GM23338 (cell line): ENCODE results near the gene GRIA4. TPM values are rescaled to one million over a fixed set of nuclear protein-coding genes. Genes with fewer than 3 reads are reported as not detected.
"Not testable (repeated sequence)": the region's sequence is repeated elsewhere in the genome, so short reads cannot be mapped to it uniquely, and the experiment has no call there.

ENCODE experiments used
- ATAC-seq: fragments of 200-7000 bp; cut with Tn5 transposase; 3 replicates; pipeline ENCODE4 v1.9.1; 2020
- DNase-seq: peaks from one replicate; pipeline ENCODE4 v3.0.0-alpha.2; 2015; ENCODE audit warnings: low spot score
- H2AFZ ChIP-seq: fragments of 200-600 bp; sonication (generic); 2 replicates; pipeline ENCODE4 v1.8.0; 2016; ENCODE audit warnings: antibody characterized with exemption, mild to moderate bottlenecking, moderate library complexity
- H3F3A ChIP-seq: fragments of 200-600 bp; sonication (generic); replicated peaks from 2 replicates; pipeline ENCODE4 v1.8.0; 2017; ENCODE audit warnings: antibody characterized with exemption, mixed run types, low read depth
- H3K27ac ChIP-seq: fragments of 200-600 bp; sonication (generic); 2 replicates; pipeline ENCODE4 v1.6.1; 2016; ENCODE audit warnings: low read depth
- H3K27me3 ChIP-seq: fragments of 200-600 bp; sonication (generic); 2 replicates; pipeline ENCODE4 v1.8.0; 2016; ENCODE audit warnings: mild to moderate bottlenecking, mixed run types, moderate library complexity; ENCODE audit not compliant: insufficient read depth
- H3K36me3 ChIP-seq: fragments of 200-600 bp; sonication (generic); 2 replicates; pipeline ENCODE4 v1.8.0; 2016; ENCODE audit warnings: mild to moderate bottlenecking; ENCODE audit not compliant: insufficient read depth
- H3K4me1 ChIP-seq: fragments of 200-600 bp; sonication (generic); 2 replicates; pipeline ENCODE4 v1.8.0; 2016; ENCODE audit warnings: mild to moderate bottlenecking, moderate library complexity; ENCODE audit not compliant: insufficient read depth
- H3K4me2 ChIP-seq: fragments of 200-600 bp; sonication (generic); 2 replicates; pipeline ENCODE4 v1.7.1; 2017; ENCODE audit warnings: mixed run types
- H3K4me3 ChIP-seq: fragments of 200-600 bp; sonication (generic); 2 replicates; pipeline ENCODE4 v1.6.1; 2016; ENCODE audit warnings: mixed run types
- H3K79me2 ChIP-seq: fragments of 200-600 bp; sonication (generic); replicated peaks from 2 replicates; pipeline ENCODE4 v1.8.0; 2017; ENCODE audit warnings: mild to moderate bottlenecking; ENCODE audit not compliant: insufficient read depth
- H3K9me2 ChIP-seq: fragments of 200-600 bp; sonication (generic); 2 replicates; pipeline ENCODE4 v1.8.0; 2017; ENCODE audit not compliant: insufficient read depth
- H4K20me1 ChIP-seq: fragments of 200-600 bp; sonication (generic); replicated peaks from 2 replicates; pipeline ENCODE4 v1.8.0; 2017; ENCODE audit warnings: mild to moderate bottlenecking; ENCODE audit not compliant: insufficient read depth
- H3K27ac Mint-ChIP-seq: 2 replicates; pipeline ENCODE4 v1.8.0; 2020; ENCODE audit warnings: inconsistent platforms, mild to moderate bottlenecking, moderate library complexity, mixed read lengths
- H3K27me3 Mint-ChIP-seq: 3 replicates; pipeline ENCODE4 v1.8.0; 2022; ENCODE audit warnings: low read depth, mild to moderate bottlenecking, moderate library complexity, mixed read lengths, inconsistent platforms; ENCODE audit not compliant: insufficient read depth, poor library complexity
- H3K36me3 Mint-ChIP-seq: 3 replicates; pipeline ENCODE4 v1.8.0; 2021; ENCODE audit warnings: low read depth, mild to moderate bottlenecking, inconsistent platforms, moderate library complexity, mixed read lengths
- H3K4me1 Mint-ChIP-seq: 3 replicates; pipeline ENCODE4 v1.8.0; 2020; ENCODE audit warnings: mild to moderate bottlenecking, inconsistent platforms, mixed read lengths
- H3K4me3 Mint-ChIP-seq: 3 replicates; pipeline ENCODE4 v1.8.0; 2021; ENCODE audit warnings: moderate library complexity, mild to moderate bottlenecking, inconsistent platforms, mixed read lengths
- H3K9me3 Mint-ChIP-seq: 3 replicates; pipeline ENCODE4 v1.8.0; 2020; ENCODE audit warnings: moderate library complexity, mild to moderate bottlenecking, inconsistent platforms, mixed read lengths
- CREB1 ChIP-seq: fragments of 250-450 bp; sonication (Bioruptor Pico); IDR thresholded peaks from 2 replicates; pipeline ENCODE4 v1.5.0; 2020; ENCODE audit warnings: low read depth, mild to moderate bottlenecking, moderate library complexity
- EZH2 ChIP-seq: fragments of 200-600 bp; sonication (generic); IDR thresholded peaks from one replicate; pipeline ENCODE4 v1.8.0; 2017; ENCODE audit warnings: antibody characterized with exemption, mild to moderate bottlenecking, low read depth; ENCODE audit not compliant: unreplicated experiment
- EZH2phosphoT487 ChIP-seq: fragments of 200-600 bp; sonication (generic); IDR thresholded peaks from one replicate; pipeline ENCODE4 v1.8.1; 2018; ENCODE audit warnings: antibody characterized with exemption; ENCODE audit not compliant: unreplicated experiment
- JUNB ChIP-seq: IDR thresholded peaks from one replicate; pipeline ENCODE4 v1.6.1; 2016; ENCODE audit warnings: antibody characterized with exemption; ENCODE audit not compliant: unreplicated experiment
- NANOG ChIP-seq: IDR thresholded peaks from 2 replicates; pipeline ENCODE4 v1.6.1; 2016; ENCODE audit warnings: antibody characterized with exemption, borderline replicate concordance
- POLR2AphosphoS5 ChIP-seq: IDR thresholded peaks from 2 replicates; pipeline ENCODE4 v1.6.1; 2016; ENCODE audit warnings: antibody characterized with exemption, low read depth
- ZNF114 ChIP-seq: fragments of 250-450 bp; sonication (Bioruptor Pico); IDR thresholded peaks from 2 replicates; pipeline ENCODE4 v1.5.0; 2020; ENCODE audit warnings: mild to moderate bottlenecking, moderate library complexity
- ZNF331 ChIP-seq: fragments of 250-450 bp; sonication (Bioruptor Pico); IDR thresholded peaks from 2 replicates; pipeline ENCODE4 v1.5.0; 2020; ENCODE audit warnings: low read depth, mild to moderate bottlenecking, moderate library complexity
- polyA plus RNA-seq: library from polyadenylated mRNA; unstranded; fragments of >200 nt; fragmentation: Nextera tagmentation; extraction: Ambion mirVana; gene quantifications from 2 replicates; pipeline ENCODE4 v1.2.1, GENCODE V29; 2016
- total RNA-seq: library from RNA; depleted of rRNA; stranded (reverse); fragments of >200 nt; shearing (Covaris generic); gene quantifications from 2 replicates; pipeline ENCODE4 v1.2.3, GENCODE V29; 2014
- TF ChIP-seq, protein P1 (sequence below): IDR thresholded peaks from one replicate; pipeline ENCODE4 v1.6.1; 2018; ENCODE audit warnings: antibody characterized with exemption; ENCODE audit not compliant: unreplicated experiment
- TF ChIP-seq, protein P2 (sequence below): IDR thresholded peaks from 2 replicates; pipeline ENCODE4 v1.6.1; 2016; ENCODE audit warnings: antibody characterized with exemption
- TF ChIP-seq, protein P3 (sequence below): fragments of 250-450 bp; sonication (Bioruptor Pico); IDR thresholded peaks from 2 replicates; pipeline ENCODE4 v1.5.0; 2020; ENCODE audit warnings: mild to moderate bottlenecking, moderate library complexity

The GRIA4 gene
- total and polyA plus RNA-seq, 2 experiments from 2014 or later: 17.8 to 71.1 TPM

DNA sequence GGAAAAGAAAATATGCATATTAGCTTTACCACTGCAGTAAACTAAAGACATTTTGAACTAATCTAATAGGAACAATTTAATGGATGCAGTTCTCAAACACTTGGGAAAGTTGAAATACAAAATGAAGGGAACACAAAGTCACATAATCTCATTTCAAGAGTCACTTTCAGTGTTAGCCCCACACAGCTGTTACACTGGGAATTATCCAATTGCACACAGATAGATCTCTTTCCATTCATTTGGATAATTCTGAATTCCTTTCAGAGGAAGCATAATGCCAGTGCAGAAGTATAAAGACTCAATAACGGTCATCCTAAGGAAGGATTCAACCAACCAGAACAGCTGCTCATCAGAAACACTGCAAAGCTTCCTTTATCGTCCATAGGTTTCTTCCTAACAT is 173.3 kb downstream of the GRIA4 start:
- TF ChIP-seq ZNF114 (CRISPR knock-in tag): no peak
- no peak for TF ChIP-seq NANOG
- TF ChIP-seq JUNB: no peak
- TF ChIP-seq, protein P1, sequence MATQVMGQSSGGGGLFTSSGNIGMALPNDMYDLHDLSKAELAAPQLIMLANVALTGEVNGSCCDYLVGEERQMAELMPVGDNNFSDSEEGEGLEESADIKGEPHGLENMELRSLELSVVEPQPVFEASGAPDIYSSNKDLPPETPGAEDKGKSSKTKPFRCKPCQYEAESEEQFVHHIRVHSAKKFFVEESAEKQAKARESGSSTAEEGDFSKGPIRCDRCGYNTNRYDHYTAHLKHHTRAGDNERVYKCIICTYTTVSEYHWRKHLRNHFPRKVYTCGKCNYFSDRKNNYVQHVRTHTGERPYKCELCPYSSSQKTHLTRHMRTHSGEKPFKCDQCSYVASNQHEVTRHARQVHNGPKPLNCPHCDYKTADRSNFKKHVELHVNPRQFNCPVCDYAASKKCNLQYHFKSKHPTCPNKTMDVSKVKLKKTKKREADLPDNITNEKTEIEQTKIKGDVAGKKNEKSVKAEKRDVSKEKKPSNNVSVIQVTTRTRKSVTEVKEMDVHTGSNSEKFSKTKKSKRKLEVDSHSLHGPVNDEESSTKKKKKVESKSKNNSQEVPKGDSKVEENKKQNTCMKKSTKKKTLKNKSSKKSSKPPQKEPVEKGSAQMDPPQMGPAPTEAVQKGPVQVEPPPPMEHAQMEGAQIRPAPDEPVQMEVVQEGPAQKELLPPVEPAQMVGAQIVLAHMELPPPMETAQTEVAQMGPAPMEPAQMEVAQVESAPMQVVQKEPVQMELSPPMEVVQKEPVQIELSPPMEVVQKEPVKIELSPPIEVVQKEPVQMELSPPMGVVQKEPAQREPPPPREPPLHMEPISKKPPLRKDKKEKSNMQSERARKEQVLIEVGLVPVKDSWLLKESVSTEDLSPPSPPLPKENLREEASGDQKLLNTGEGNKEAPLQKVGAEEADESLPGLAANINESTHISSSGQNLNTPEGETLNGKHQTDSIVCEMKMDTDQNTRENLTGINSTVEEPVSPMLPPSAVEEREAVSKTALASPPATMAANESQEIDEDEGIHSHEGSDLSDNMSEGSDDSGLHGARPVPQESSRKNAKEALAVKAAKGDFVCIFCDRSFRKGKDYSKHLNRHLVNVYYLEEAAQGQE: no peak
- no peak for TF ChIP-seq ZNF331 (CRISPR knock-in tag)
- TF ChIP-seq, protein P2, sequence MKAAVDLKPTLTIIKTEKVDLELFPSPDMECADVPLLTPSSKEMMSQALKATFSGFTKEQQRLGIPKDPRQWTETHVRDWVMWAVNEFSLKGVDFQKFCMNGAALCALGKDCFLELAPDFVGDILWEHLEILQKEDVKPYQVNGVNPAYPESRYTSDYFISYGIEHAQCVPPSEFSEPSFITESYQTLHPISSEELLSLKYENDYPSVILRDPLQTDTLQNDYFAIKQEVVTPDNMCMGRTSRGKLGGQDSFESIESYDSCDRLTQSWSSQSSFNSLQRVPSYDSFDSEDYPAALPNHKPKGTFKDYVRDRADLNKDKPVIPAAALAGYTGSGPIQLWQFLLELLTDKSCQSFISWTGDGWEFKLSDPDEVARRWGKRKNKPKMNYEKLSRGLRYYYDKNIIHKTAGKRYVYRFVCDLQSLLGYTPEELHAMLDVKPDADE: no peak
- TF ChIP-seq POLR2AphosphoS5: no peak
- no peak for TF ChIP-seq CREB1 (CRISPR knock-in tag)
- TF ChIP-seq EZH2phosphoT487: no peak
- no peak for TF ChIP-seq EZH2
- TF ChIP-seq, protein P3, sequence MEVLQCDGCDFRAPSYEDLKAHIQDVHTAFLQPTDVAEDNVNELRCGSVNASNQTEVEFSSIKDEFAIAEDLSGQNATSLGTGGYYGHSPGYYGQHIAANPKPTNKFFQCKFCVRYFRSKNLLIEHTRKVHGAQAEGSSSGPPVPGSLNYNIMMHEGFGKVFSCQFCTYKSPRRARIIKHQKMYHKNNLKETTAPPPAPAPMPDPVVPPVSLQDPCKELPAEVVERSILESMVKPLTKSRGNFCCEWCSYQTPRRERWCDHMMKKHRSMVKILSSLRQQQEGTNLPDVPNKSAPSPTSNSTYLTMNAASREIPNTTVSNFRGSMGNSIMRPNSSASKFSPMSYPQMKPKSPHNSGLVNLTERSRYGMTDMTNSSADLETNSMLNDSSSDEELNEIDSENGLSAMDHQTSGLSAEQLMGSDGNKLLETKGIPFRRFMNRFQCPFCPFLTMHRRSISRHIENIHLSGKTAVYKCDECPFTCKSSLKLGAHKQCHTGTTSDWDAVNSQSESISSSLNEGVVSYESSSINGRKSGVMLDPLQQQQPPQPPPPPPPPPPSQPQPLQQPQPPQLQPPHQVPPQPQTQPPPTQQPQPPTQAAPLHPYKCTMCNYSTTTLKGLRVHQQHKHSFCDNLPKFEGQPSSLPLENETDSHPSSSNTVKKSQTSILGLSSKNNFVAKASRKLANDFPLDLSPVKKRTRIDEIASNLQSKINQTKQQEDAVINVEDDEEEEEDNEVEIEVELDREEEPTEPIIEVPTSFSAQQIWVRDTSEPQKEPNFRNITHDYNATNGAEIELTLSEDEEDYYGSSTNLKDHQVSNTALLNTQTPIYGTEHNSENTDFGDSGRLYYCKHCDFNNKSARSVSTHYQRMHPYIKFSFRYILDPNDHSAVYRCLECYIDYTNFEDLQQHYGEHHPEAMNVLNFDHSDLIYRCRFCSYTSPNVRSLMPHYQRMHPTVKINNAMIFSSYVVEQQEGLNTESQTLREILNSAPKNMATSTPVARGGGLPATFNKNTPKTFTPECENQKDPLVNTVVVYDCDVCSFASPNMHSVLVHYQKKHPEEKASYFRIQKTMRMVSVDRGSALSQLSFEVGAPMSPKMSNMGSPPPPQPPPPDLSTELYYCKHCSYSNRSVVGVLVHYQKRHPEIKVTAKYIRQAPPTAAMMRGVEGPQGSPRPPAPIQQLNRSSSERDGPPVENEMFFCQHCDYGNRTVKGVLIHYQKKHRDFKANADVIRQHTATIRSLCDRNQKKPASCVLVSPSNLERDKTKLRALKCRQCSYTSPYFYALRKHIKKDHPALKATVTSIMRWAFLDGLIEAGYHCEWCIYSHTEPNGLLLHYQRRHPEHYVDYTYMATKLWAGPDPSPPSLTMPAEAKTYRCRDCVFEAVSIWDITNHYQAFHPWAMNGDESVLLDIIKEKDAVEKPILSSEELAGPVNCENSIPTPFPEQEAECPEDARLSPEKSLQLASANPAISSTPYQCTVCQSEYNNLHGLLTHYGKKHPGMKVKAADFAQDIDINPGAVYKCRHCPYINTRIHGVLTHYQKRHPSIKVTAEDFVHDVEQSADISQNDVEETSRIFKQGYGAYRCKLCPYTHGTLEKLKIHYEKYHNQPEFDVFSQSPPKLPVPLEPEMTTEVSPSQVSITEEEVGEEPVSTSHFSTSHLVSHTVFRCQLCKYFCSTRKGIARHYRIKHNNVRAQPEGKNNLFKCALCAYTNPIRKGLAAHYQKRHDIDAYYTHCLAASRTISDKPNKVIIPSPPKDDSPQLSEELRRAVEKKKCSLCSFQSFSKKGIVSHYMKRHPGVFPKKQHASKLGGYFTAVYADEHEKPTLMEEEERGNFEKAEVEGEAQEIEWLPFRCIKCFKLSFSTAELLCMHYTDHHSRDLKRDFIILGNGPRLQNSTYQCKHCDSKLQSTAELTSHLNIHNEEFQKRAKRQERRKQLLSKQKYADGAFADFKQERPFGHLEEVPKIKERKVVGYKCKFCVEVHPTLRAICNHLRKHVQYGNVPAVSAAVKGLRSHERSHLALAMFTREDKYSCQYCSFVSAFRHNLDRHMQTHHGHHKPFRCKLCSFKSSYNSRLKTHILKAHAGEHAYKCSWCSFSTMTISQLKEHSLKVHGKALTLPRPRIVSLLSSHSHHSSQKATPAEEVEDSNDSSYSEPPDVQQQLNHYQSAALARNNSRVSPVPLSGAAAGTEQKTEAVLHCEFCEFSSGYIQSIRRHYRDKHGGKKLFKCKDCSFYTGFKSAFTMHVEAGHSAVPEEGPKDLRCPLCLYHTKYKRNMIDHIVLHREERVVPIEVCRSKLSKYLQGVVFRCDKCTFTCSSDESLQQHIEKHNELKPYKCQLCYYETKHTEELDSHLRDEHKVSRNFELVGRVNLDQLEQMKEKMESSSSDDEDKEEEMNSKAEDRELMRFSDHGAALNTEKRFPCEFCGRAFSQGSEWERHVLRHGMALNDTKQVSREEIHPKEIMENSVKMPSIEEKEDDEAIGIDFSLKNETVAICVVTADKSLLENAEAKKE (CRISPR knock-in tag): no peak

DNA sequence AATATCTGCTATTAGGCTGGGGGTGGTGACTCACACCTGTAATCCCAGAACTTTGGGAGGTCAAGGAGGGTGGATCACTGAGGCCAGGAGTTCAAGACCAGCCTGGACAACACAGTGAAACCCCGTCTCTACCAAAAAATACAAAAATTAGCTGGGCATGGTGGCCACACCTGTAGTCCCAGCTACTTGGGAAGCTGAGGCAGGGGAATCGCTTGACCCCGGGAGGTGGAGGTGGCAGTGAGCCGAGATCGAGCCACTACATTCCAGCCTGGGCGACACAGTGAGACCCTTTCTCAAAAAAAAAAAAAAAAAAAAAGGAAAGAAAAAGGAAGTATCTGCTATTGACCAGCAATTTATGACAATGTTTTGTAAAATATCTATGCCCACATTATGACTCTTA is 176.0 kb downstream of the GRIA4 start:
- H2AFZ ChIP-seq, H3K36me3 ChIP-seq, ATAC-seq, H3K79me2 ChIP-seq, H3K4me3 Mint-ChIP-seq, DNase-seq, H3K4me2 ChIP-seq, H4K20me1 ChIP-seq, H3K27ac Mint-ChIP-seq, H3K27ac ChIP-seq, H3F3A ChIP-seq, H3K9me3 Mint-ChIP-seq, H3K27me3 Mint-ChIP-seq, H3K36me3 Mint-ChIP-seq, H3K9me2 ChIP-seq, H3K4me3 ChIP-seq, H3K27me3 ChIP-seq: not testable (repeated sequence)
- peaks cover 13% of the 10 kb centered on the region; the same call in 2 of the 3 replicates for H3K4me1 Mint-ChIP-seq
- H3K4me1 ChIP-seq: peaks cover 15% of the 10 kb centered on the region

More for the DNA sequence above, 173.3 kb downstream of the GRIA4 start:
- Histone ChIP-seq H4K20me1 (no peaks in the 10 kb centered on the region), H2AFZ (no peak overlapping the region), H3K27ac (no peak overlapping the region), H3F3A (no peaks in the 10 kb centered on the region), H3K4me1 (peaks cover 15% of the 10 kb centered on the region), H3K36me3 (no peaks in the 10 kb centered on the region), H3K4me3 (no peak overlapping the region), H3K79me2 (no peaks in the 10 kb centered on the region), H3K9me2 (no peaks in the 10 kb centered on the region), H3K27me3 (no peaks in the 10 kb centered on the region), H3K4me2 (no peak overlapping the region)
- Mint-ChIP-seq H3K4me3 (no peak overlapping the region), H3K36me3 (0 out of 3 replicates have a peak, but pooled peaks cover 2% of the 10 kb centered on the region), H3K9me3 (no peaks in the 10 kb centered on the region), H3K27me3 (no peaks in the 10 kb centered on the region), H3K27ac (no peak overlapping the region), H3K4me1 (peaks cover 15% of the 10 kb centered on the region; the same call in 2 of the 3 replicates)
- ATAC-seq (no peak), DNase-seq (no peak)
